ENCODE data around the gene PSMC3IP.
"Not testable (repeated sequence)": the region's sequence is repeated elsewhere in the genome, so short reads cannot be mapped to it uniquely, and the experiment has no call there.

PSMC3IP gene

DNA sequence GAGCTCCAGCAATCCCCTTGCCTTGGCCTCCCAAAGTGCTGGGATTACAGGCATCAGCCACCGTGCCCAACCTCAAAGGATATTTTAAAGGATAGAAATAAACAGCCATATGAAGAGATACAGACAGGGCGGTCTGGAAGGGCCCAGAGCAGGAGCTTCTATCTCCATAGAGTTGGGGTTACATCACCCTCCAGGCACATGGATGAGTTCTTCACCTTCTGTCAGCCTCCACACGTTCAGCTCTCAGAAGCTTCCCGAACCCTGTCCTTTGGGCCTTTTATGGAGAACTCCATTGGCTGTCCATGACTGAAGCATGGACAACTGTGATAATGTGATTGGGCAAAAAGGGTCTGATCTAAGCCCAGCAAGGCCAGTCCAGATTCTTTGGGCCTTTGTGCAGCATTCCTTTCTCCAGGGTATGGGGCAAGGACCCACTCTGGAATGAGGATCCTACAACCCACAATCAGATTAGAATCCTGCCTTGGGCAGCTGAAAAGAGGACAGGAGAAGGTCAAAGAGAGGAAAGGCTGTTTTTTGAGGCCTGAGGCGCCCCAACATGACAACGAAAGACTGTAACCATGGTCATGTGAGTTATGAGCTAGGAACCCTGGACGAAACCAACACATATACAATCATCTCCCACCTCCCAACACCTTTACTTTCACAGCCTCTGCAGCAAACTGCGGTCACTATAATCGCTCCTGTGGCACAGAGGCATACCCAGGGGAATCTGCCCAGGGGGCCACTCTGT, 31.6 kb downstream of the PSMC3IP start:
- H3K4me3 Mint-ChIP-seq; ATAC-seq (replicated peaks); H3K9me3 Mint-ChIP-seq; H3K27me3 Mint-ChIP-seq; DNase-seq: not testable (repeated sequence)
- H3K27ac Mint-ChIP-seq: peak overlapping the region; percentile 65
- peaks cover 10 to 26% of the 10 kb centered on the region in 2 donors for H3K36me3 Mint-ChIP-seq
- peaks cover 8 to 33% of the 10 kb centered on the region in 2 donors for H3K4me1 Mint-ChIP-seq

DNA sequence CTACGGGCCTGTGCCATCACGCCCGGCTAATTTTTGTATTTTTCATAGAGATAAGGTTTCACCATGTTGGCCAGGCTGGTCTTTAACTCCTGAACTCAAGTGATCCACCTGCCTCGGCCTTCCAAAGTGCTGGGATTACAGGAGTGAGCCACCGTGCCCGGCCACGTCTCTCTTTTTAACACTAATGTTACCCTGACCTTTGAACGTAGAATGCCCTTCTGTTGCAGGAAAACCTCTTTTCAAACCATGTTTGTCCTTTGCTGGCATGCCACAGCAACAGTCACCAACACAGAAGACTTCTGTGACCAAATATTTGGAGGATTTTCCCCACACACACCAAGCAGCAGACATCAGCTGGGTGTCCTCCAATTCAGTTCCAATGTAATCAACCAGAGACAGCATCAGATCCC, 32.6 kb downstream of the PSMC3IP start:
- Mint-ChIP-seq H3K4me1 (peaks cover 6 to 29% of the 10 kb centered on the region in 2 donors), H3K36me3 (peaks cover 16 to 28% of the 10 kb centered on the region in 2 donors), H3K27ac (peak overlapping the region; percentile 14), H3K27me3 (no peaks in the 10 kb centered on the region), H3K9me3 (no peaks in the 10 kb centered on the region), H3K4me3 (no peak overlapping the region)
- no peak for DNase-seq
- ATAC-seq (replicated peaks): no peak

DNA sequence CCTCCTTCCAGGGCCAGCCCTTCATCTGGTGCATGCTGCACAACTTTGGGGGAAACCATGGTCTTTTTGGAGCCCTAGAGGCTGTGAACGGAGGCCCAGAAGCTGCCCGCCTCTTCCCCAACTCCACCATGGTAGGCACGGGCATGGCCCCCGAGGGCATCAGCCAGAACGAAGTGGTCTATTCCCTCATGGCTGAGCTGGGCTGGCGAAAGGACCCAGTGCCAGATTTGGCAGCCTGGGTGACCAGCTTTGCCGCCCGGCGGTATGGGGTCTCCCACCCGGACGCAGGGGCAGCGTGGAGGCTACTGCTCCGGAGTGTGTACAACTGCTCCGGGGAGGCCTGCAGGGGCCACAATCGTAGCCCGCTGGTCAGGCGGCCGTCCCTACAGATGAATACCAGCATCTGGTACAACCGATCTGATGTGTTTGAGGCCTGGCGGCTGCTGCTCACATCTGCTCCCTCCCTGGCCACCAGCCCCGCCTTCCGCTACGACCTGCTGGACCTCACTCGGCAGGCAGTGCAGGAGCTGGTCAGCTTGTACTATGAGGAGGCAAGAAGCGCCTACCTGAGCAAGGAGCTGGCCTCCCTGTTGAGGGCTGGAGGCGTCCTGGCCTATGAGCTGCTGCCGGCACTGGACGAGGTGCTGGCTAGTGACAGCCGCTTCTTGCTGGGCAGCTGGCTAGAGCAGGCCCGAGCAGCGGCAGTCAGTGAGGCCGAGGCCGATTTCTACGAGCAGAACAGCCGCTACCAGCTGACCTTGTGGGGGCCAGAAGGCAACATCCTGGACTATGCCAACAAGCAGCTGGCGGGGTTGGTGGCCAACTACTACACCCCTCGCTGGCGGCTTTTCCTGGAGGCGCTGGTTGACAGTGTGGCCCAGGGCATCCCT, 34.1 kb downstream of the PSMC3IP start:
- DNase-seq: no peak
- Mint-ChIP-seq H3K9me3 (no peaks in the 10 kb centered on the region), H3K4me3 (no peak overlapping the region), H3K27me3 (no peaks in the 10 kb centered on the region), H3K4me1 (peaks cover 3 to 27% of the 10 kb centered on the region in 2 donors), H3K36me3 (peaks cover 25 to 35% of the 10 kb centered on the region in 2 donors), H3K27ac (no peak overlapping the region)
- no peak for ATAC-seq (replicated peaks)

DNA sequence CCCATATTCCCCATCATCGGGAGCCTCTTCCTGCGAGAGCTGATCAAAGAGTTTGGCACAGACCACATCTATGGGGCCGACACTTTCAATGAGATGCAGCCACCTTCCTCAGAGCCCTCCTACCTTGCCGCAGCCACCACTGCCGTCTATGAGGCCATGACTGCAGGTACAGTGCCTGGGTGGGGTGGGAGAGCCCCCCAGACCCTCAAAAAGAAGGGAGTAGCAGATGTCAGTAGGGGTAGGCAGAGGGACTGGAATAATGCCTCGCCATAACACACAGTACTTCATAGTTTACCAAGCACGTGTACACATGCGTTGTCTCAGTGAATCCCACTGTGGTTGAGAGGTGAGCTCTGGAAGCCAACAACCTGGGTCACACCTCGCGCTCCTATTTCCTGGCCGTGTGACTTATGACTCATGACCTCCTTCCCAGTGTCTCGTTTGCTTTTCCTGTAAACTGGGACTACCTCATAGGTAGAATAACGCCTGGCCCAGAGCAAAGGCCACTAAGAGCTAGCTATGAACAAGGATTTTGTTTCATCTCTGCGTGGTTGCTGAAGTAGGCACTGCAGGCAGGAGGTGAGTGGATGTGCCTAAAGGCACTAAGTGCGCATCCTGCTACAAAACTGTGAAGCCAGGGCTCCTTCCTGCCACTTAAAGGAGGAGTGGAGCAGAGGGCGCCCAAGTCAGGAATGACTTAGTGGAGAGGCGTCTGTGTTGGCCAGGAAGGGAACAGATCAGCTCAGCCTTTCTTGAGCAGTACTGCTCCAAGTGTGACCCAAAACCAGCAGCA, 36.3 kb downstream of the PSMC3IP start:
- Mint-ChIP-seq H3K4me1 (peaks cover 10 to 35% of the 10 kb centered on the region in 2 donors), H3K9me3 (no peaks in the 10 kb centered on the region), H3K4me3 (no peak overlapping the region), H3K36me3 (peaks cover 35 to 47% of the 10 kb centered on the region in 2 donors), H3K27ac (peak overlapping the region; percentile 61), H3K27me3 (no peaks in the 10 kb centered on the region)
- DNase-seq (no peak), ATAC-seq (replicated peaks) (no peak)

DNA sequence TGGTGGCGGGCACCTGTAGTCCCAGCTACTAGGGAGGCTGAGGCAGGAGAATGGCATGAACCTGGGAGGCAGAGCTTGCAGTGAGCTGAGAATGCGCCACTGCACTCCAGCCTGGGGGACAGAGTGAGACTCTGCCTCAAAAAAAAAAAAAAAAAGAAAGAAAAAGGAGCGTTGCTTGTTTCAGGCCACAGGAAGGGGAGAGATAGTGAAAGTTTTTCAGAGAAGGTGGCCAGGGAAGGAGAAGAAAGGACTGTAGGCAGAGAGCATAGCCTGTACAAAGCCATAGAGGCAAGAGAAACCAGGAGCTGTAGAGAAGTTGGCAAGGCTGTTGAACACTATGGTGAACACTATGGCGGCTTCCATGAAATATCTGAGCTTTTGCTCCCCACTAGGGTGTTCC, 37.0 kb downstream of the PSMC3IP start:
- not testable (repeated sequence) for H3K4me3 Mint-ChIP-seq; H3K9me3 Mint-ChIP-seq; H3K27ac Mint-ChIP-seq; H3K27me3 Mint-ChIP-seq; DNase-seq; ATAC-seq (replicated peaks)
- H3K4me1 Mint-ChIP-seq: peaks cover 13 to 40% of the 10 kb centered on the region in 2 donors
- H3K36me3 Mint-ChIP-seq: peaks cover 35 to 47% of the 10 kb centered on the region in 2 donors

DNA sequence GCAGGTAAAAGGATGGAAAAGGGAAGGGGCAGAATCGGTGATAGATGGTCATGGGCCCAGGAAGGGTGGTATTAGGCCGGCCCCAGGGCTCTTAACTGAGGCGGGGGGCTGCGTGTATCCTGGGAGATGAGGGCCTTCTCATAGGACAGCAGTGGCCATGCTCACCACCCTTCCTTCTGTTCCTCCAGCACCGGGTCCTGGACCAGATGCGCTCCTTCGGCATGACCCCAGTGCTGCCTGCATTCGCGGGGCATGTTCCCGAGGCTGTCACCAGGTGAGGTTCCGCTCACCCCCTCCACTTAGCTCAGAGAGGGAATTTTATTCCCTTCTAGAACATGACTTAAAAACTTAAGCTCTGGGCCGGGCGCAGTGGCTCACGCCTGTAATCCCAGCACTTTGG, 39.0 kb downstream of the PSMC3IP start:
- ATAC-seq (replicated peaks) (no peak), DNase-seq (no peak)
- Mint-ChIP-seq H3K9me3 (no peaks in the 10 kb centered on the region), H3K27me3 (no peaks in the 10 kb centered on the region), H3K4me3 (no peak overlapping the region), H3K4me1 (peaks cover 17 to 36% of the 10 kb centered on the region in 2 donors), H3K36me3 (peaks cover 32 to 37% of the 10 kb centered on the region in 2 donors), H3K27ac (no peak overlapping the region)

DNA sequence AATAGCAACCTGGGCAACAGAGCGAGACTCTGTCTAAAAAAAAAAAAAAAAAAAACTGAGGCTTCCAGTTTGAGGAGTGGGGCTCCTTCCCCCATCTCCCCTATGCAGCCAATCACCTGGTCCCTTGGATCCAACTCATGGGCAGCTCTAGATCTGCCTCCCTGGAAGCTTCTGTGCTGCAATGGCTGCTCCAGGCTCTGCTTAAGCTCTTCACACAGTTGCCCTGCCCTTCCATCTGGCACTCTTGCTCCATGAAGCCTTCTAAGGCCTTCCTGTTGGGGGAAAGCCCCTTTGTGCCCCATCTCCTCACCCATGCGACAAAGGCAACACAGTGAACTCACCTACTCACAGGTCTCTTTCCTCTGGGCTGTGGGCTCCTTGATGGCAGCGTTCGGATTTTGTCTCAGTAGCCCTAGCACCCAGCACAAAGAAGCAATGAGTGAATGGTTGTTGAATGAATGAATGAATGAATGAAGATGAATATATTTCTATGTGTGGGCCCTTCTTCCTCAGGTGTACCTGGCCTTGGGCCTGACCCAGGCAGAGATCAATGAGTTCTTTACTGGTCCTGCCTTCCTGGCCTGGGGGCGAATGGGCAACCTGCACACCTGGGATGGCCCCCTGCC, 39.6 kb downstream of the PSMC3IP start:
- H3K9me3 Mint-ChIP-seq: no peaks in the 10 kb centered on the region

DNA sequence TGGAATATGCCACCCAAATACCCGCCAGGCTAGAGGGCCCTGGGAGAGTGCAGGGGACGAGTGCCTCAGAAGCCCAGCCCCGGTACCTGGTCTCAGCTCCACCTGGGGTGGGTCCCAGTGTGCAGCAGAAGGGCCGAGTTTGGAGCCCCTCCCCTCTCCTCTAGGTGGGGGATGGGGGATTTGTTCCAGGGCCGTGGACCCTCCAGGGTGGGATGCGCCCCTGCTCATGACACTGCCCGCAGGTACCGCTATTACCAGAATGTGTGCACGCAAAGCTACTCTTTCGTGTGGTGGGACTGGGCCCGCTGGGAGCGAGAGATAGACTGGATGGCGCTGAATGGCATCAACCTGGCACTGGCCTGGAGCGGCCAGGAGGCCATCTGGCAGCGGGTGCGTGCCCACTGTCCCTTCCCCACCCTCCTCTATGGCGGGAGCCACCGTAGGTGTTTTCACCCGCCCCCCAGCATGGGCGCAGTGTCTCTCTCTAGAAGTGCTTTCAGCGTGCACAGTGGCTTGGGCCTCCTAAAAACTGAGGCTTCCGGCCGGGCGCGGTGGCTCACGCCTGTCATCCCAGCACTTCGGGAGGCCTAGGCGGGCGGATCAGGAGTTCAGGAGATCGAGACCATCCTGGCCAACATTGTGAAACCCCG, 40.2 kb downstream of the PSMC3IP start:
- peak overlapping the region; percentile 96 to 98 for H3K4me3 Mint-ChIP-seq
- H3K4me1 Mint-ChIP-seq: peaks cover 17 to 36% of the 10 kb centered on the region in 2 donors
- DNase-seq: no peak
- ATAC-seq (replicated peaks): no peak
- H3K36me3 Mint-ChIP-seq: peaks cover 26 to 30% of the 10 kb centered on the region in 2 donors
- H3K9me3 Mint-ChIP-seq: no peaks in the 10 kb centered on the region
- peak overlapping the region; percentile 85 for H3K27ac Mint-ChIP-seq
- no peaks in the 10 kb centered on the region for H3K27me3 Mint-ChIP-seq

More for the DNA sequence above, 39.6 kb downstream of the PSMC3IP start:
- H3K4me3 Mint-ChIP-seq: peak overlapping the region; percentile 96 to 98
- H3K27me3 Mint-ChIP-seq: no peaks in the 10 kb centered on the region
- DNase-seq (no peak), ATAC-seq (replicated peaks) (no peak)
- H3K36me3 Mint-ChIP-seq: peaks cover 28 to 32% of the 10 kb centered on the region in 2 donors
- peak overlapping the region; percentile 39 for H3K27ac Mint-ChIP-seq
- peaks cover 17 to 36% of the 10 kb centered on the region in 2 donors for H3K4me1 Mint-ChIP-seq

DNA sequence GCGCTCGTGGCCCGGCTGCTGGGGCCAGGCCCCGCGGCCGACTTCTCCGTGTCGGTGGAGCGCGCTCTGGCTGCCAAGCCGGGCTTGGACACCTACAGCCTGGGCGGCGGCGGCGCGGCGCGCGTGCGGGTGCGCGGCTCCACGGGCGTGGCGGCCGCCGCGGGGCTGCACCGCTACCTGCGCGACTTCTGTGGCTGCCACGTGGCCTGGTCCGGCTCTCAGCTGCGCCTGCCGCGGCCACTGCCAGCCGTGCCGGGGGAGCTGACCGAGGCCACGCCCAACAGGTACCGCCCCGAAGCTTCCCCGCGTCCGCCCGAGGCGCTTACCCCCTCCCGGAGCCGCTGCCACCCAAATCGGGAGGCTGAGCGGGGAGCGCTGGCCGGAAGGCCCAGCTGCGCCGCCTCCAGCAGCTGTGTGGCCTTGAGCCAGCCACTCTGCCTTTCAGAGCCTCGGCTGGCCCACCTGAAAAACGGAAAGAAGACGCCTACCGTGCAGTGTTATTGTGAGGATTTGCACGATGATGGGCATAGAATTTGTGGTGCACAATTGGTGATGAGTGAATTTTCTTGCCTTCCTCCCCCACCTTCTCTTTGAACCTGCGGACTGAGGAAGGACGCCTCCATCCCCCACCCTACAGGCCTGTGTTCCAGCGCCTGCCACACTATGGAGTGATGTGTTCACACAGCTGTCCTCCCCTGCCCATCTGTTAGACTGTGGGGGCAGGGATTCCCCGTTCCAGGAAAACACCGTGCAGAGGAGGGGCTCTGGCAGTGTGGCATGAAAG, 41.0 kb downstream of the PSMC3IP start:
- Mint-ChIP-seq H3K27ac (peak overlapping the region; percentile 85), H3K9me3 (no peaks in the 10 kb centered on the region), H3K4me1 (peaks cover 21 to 41% of the 10 kb centered on the region in 2 donors), H3K4me3 (peak overlapping the region; percentile 96 to 98), H3K36me3 (peaks cover 26 to 30% of the 10 kb centered on the region in 2 donors), H3K27me3 (no peaks in the 10 kb centered on the region)
- DNase-seq (peak; percentile 75), ATAC-seq (replicated peaks) (peak; percentile 74 to 81)

DNA sequence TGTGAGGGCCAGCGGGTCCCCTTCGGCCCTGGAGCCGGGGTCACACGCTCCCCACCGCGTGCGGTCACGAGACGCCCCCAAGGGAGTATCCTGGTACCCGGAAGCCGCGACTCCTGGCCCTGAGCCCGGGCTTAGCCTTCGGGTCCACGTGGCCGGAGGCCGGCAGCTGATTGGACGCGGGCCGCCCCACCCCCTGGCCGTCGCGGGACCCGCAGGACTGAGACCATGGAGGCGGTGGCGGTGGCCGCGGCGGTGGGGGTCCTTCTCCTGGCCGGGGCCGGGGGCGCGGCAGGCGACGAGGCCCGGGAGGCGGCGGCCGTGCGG, 41.5 kb downstream of the PSMC3IP start, which contains the start of gene NAGLU:
Gene NAGLU (plus strand): TSS at position 194 of the 324 bp plus-strand sequence. CDS start 32 bp downstream, at position 226.
- DNase-seq (peak; percentile 92), ATAC-seq (replicated peaks) (peak; percentile 93 to 95)
- Mint-ChIP-seq H3K4me1 (peaks cover 24 to 46% of the 10 kb centered on the region in 2 donors), H3K4me3 (peak within 1 kb of the TSS; percentile 96 to 98), H3K9me3 (no peaks in the 10 kb centered on the region), H3K27ac (peak within 1 kb of the TSS; percentile 94), H3K27me3 (no peaks in the 10 kb centered on the region), H3K36me3 (peaks cover 24 to 25% of the 10 kb centered on the region in 2 donors)

DNA sequence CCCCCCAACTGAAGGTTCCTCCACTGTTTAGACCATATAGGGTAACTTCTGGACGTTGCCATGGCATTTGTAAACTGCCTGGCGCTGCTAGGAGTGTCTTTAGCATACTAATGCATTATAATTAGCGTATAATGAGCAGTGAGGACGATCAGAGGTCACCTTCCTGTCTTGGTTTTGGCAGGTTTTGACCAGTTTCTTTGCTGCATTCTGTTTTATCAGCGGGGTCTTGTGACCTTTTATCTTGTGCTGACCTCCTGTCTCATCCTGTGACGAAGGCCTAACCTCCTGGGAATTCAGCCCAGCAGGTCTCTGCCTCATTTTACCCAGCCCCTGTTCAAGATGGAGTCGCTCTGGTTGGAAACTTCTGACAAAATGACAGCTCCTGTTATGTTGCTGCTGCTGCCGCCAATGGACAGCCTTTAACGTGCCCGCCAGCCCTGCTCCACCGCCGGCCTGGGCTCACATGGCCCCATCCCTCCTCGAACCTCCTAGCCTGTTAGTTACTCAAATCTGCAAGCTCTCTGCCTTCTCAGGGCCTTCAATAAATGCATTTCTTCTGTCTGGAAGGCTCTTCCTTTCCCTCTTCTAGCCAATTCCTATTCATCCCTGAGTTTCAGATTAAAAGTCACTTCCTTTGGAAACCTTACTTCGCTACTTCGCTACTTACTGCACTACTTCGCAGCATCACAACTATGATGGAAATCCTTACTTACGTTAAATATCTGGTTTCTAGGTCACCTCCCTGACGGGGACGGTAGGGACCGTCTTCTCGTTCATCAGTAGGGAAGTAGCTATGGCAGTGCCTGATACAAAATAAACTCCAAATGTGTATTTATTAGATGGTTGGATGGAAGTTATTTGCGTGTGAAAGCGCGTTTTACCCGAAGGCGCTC, 42.1 kb downstream of the PSMC3IP start:
- H3K36me3 Mint-ChIP-seq: peaks cover 18 to 21% of the 10 kb centered on the region in 2 donors
- H3K9me3 Mint-ChIP-seq: no peaks in the 10 kb centered on the region
- DNase-seq (no peak), ATAC-seq (replicated peaks) (peak; percentile 43 to 46)
- peak overlapping the region; percentile 94 for H3K27ac Mint-ChIP-seq
- H3K4me3 Mint-ChIP-seq: peak overlapping the region; percentile 80 to 84
- peaks cover 28 to 53% of the 10 kb centered on the region in 2 donors for H3K4me1 Mint-ChIP-seq
- no peaks in the 10 kb centered on the region for H3K27me3 Mint-ChIP-seq

Data from stimulated activated naive B cell treated with anti-CD40 and anti-IgM and Interleukin-4, amounts not matched to agents 10 μg/mL and 1 μg/mL and 100 μg/mL, for 72 hours (primary cell).